Epithelial cell of proximal tubule (primary cell): ENCODE data around the gene MAPKAP1. TPM values are rescaled to one million over a fixed set of nuclear protein-coding genes. Genes with fewer than 3 reads are reported as not detected.

ENCODE experiments used
- DNase-seq: peaks from one replicate; pipeline ENCODE4 v3.0.0-alpha.2; 2011; ENCODE audit warnings: low read depth
- H3K4me3 ChIP-seq: 2 replicates; pipeline ENCODE4 v1.5.1; 2011; ENCODE audit warnings: low read depth, mild to moderate bottlenecking, low read length
- CTCF ChIP-seq: conservative IDR thresholded peaks from 2 replicates; pipeline ENCODE4 v1.5.1; 2012; ENCODE audit warnings: low read depth, mild to moderate bottlenecking, low read length
- total RNA-seq: library from RNA; depleted of rRNA; stranded (reverse); fragments of >200 nt; gene quantifications from 2 replicates; pipeline ENCODE4 v1.2.3, GENCODE V29; 2015

The MAPKAP1 gene
- total RNA-seq, 1 donor from 2014 or later = 100 TPM

- DNase-seq = no peak
- H3K4me3 ChIP-seq = no peak overlapping the region
- TF ChIP-seq CTCF = no peak
Measured at GRCh38 chr9:125515983-125516940, 190.7 kb downstream of the MAPKAP1 start.

- H3K4me3 ChIP-seq = no peak overlapping the region
- no peak for TF ChIP-seq CTCF
- DNase-seq = no peak
Measured at GRCh38 chr9:125515281-125515680, 191.7 kb downstream of the MAPKAP1 start.

- DNase-seq = no peak
- no peak overlapping the region for H3K4me3 ChIP-seq
- no peak for TF ChIP-seq CTCF
Measured at GRCh38 chr9:125514468-125514867, 192.5 kb downstream of the MAPKAP1 start.

GRCh38 chr9:125513668-125514413 lies 193.2 kb downstream of the MAPKAP1 start:
- TF ChIP-seq CTCF = no peak
- peak overlapping the region; percentile 44 for H3K4me3 ChIP-seq
- DNase-seq = no peak

- TF ChIP-seq CTCF = no peak
Measured at GRCh38 chr9:125513303-125513667, 193.7 kb downstream of the MAPKAP1 start.

GRCh38 chr9:125511789-125512660 lies 195.0 kb downstream of the MAPKAP1 start:
- no peak for DNase-seq
- no peak overlapping the region for H3K4me3 ChIP-seq
- TF ChIP-seq CTCF = no peak

More at GRCh38 chr9:125513303-125513667, 193.7 kb downstream of the MAPKAP1 start:
- DNase-seq = no peak
- peak overlapping the region; percentile 44 for H3K4me3 ChIP-seq
